HG02610 (cell line): ENCODE data around the gene RGMA.

Experiments
- ATAC-seq: cut with Tn5 transposase; IDR thresholded peaks from one replicate; pipeline ENCODE4 v1.9.1; 2021; ENCODE audit warnings: mild to moderate bottlenecking, moderate library complexity; ENCODE audit not compliant: unreplicated experiment

The RGMA gene

GRCh38 chr15:93088981-93089726 lies at the start of gene RGMA:
TSS of gene RGMA (minus strand) at chr15:93089211. CDS start at chr15:93088932, 279 bp downstream.
- ATAC-seq: no peak

- no peak for ATAC-seq
Observed at GRCh38 chr15:93136606-93137005, 47.6 kb upstream of the RGMA start.

GRCh38 chr15:93135997-93136397 lies 47.0 kb upstream of the RGMA start:
- ATAC-seq: no peak

GRCh38 chr15:93135459-93135858 lies 46.4 kb upstream of the RGMA start:
- no peak for ATAC-seq

- ATAC-seq: no peak
Observed at GRCh38 chr15:93131485-93132095, 42.6 kb upstream of the RGMA start.

- ATAC-seq: no peak
Observed at GRCh38 chr15:93129702-93130488, 40.9 kb upstream of the RGMA start.

- no peak for ATAC-seq
Observed at GRCh38 chr15:93127286-93127685, 38.3 kb upstream of the RGMA start.

GRCh38 chr15:93126599-93126998 lies 37.6 kb upstream of the RGMA start:
- ATAC-seq: no peak

GRCh38 chr15:93126148-93126547 lies 37.1 kb upstream of the RGMA start:
- no peak for ATAC-seq

- no peak for ATAC-seq
Observed at GRCh38 chr15:93124126-93124525, 35.1 kb upstream of the RGMA start.

GRCh38 chr15:93121973-93122910 lies 33.2 kb upstream of the RGMA start:
- no peak for ATAC-seq

GRCh38 chr15:93121107-93121506 lies 32.1 kb upstream of the RGMA start:
- no peak for ATAC-seq

GRCh38 chr15:93118904-93119303 lies 29.9 kb upstream of the RGMA start:
- ATAC-seq: no peak

- ATAC-seq: no peak
Observed at GRCh38 chr15:93111451-93111850, 22.4 kb upstream of the RGMA start.

GRCh38 chr15:93110502-93111040 lies 21.6 kb upstream of the RGMA start:
- ATAC-seq: no peak

GRCh38 chr15:93109336-93110102 lies 20.5 kb upstream of the RGMA start:
- no peak for ATAC-seq

GRCh38 chr15:93107646-93108045 lies 18.6 kb upstream of the RGMA start:
- ATAC-seq: no peak

- ATAC-seq: no peak
Observed at GRCh38 chr15:93105485-93105884, 16.5 kb upstream of the RGMA start.

GRCh38 chr15:93103823-93104222 lies 14.8 kb upstream of the RGMA start:
- ATAC-seq: no peak

GRCh38 chr15:93102211-93102610 lies 13.2 kb upstream of the RGMA start:
- no peak for ATAC-seq
